ENCODE measurements around the gene CFAP77. TPM values are rescaled to one million over a fixed set of nuclear protein-coding genes. Genes with fewer than 3 reads are reported as not detected.

Gene CFAP77
- total RNA-seq, 1 experiment from 2014 or later, result not detected

DNA sequence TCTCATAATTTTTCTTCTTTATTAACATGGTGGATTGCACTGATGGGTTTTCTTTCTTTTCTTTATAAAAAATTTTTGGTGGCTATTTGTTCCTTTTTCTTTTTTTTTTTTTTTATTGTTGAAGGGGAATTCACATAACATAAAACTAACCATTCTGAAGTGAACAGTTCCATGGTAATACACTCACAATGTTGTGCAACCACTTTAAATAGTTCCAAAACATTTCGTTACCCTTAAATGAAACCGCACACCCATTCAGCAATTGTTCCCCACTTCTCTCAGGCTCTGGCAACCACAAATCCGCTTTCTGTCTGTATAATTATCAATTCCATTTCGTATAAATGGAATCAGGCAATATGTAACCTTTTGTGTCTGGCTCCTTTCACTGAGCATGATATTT is 43.5 kb upstream of the CFAP77 start:
- DNase-seq (ENCODE audit: low spot score), result no peak
- ChIA-PET POLR2A (ENCODE audit: low non-redundant PET) (no interaction called here), CTCF (no interaction called here)
- TF ChIP-seq, protein P1, sequence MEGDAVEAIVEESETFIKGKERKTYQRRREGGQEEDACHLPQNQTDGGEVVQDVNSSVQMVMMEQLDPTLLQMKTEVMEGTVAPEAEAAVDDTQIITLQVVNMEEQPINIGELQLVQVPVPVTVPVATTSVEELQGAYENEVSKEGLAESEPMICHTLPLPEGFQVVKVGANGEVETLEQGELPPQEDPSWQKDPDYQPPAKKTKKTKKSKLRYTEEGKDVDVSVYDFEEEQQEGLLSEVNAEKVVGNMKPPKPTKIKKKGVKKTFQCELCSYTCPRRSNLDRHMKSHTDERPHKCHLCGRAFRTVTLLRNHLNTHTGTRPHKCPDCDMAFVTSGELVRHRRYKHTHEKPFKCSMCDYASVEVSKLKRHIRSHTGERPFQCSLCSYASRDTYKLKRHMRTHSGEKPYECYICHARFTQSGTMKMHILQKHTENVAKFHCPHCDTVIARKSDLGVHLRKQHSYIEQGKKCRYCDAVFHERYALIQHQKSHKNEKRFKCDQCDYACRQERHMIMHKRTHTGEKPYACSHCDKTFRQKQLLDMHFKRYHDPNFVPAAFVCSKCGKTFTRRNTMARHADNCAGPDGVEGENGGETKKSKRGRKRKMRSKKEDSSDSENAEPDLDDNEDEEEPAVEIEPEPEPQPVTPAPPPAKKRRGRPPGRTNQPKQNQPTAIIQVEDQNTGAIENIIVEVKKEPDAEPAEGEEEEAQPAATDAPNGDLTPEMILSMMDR (conservative IDR thresholded peaks at IDR 0.05; ENCODE audit: low read depth, low read length), result no peak
- TF ChIP-seq EZH2 (IDR thresholded peaks at IDR 0.05; ENCODE audit: borderline replicate concordance, low read depth, low read length, poor library complexity, severe bottlenecking), result no peak
- no peaks in the 10 kb centered on the region for H3K9me3 ChIP-seq (ENCODE audit: low read depth, low read length, poor library complexity, severe bottlenecking)
- intact Hi-C loops (cut with micrococcal nuclease; ENCODE audit: unreplicated experiment), result no loop called here
- H3K36me3 ChIP-seq (ENCODE audit: insufficient read depth, low read length, poor library complexity, severe bottlenecking), result no peaks in the 10 kb centered on the region
- no peak overlapping the region for H3K4me3 ChIP-seq (ENCODE audit: low read depth, low read length, poor library complexity, severe bottlenecking)
- no peak overlapping the region for H3K27ac ChIP-seq (ENCODE audit: low read depth, low read length, poor library complexity, severe bottlenecking)
- no TSS peak for BruUV-seq (replicated peaks)
- H3K4me1 ChIP-seq (ENCODE audit: insufficient read depth, low read length, poor library complexity, severe bottlenecking), result no peaks in the 10 kb centered on the region
- no peaks in the 10 kb centered on the region for H3K27me3 ChIP-seq (replicated peaks; ENCODE audit: insufficient read depth, low read depth, low read length, poor library complexity)

DNA sequence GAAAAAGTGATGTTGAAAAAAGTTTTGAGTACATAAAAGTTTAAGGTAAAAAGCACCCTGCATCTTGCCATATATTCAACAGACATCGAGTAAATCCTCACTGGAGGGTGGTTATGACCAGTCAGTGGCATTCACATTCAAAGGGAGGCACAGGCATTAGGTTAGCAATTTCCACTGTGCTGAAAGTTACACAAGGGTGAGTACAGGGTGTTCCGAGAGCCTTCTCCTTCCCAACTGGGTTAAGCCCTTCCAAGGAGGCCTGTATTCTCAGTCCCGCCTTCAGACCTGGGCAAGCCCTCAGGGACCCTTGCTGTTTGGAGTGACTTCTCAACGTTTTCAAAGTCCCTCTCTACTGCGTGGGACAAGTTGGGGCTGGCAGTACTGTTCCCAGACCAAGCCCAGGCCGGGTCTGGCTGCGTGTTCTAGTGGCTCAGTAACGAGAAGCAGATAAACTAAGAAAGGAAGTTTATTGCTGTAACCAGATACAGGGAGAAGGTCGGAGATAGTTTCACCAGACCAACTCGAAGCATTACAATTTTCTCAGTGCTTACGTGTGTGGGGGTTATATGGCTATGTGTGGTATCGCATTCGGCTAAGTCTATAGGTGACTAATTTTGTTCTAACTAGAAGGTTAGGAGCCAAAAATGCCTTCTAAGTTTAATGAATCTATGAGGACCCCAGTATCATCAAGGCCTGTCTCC is 42.2 kb upstream of the CFAP77 start:
- no TSS peak for BruUV-seq (replicated peaks)
- Histone ChIP-seq H3K27me3 (replicated peaks; ENCODE audit: insufficient read depth, low read depth, low read length, poor library complexity) (no peaks in the 10 kb centered on the region), H3K9me3 (ENCODE audit: low read depth, low read length, poor library complexity, severe bottlenecking) (no peaks in the 10 kb centered on the region), H3K27ac (ENCODE audit: low read depth, low read length, poor library complexity, severe bottlenecking) (no peak overlapping the region), H3K4me3 (ENCODE audit: low read depth, low read length, poor library complexity, severe bottlenecking) (no peak overlapping the region), H3K4me1 (ENCODE audit: insufficient read depth, low read length, poor library complexity, severe bottlenecking) (peaks cover 6% of the 10 kb centered on the region), H3K36me3 (ENCODE audit: insufficient read depth, low read length, poor library complexity, severe bottlenecking) (no peaks in the 10 kb centered on the region)
- no peak for DNase-seq (ENCODE audit: low spot score)
- TF ChIP-seq, protein P1 (conservative IDR thresholded peaks at IDR 0.05; ENCODE audit: low read depth, low read length), result no peak
- no peak for TF ChIP-seq EZH2 (IDR thresholded peaks at IDR 0.05; ENCODE audit: borderline replicate concordance, low read depth, low read length, poor library complexity, severe bottlenecking)
- intact Hi-C loops (cut with micrococcal nuclease; ENCODE audit: unreplicated experiment), result no loop called here
- ChIA-PET POLR2A (ENCODE audit: low non-redundant PET) (no interaction called here), CTCF (no interaction called here)

GRCh38 chr9:132369421-132369820 is 40.6 kb upstream of the CFAP77 start:
- TF ChIP-seq, protein P1 (conservative IDR thresholded peaks at IDR 0.05; ENCODE audit: low read depth, low read length), result no peak
- no peak for TF ChIP-seq EZH2 (IDR thresholded peaks at IDR 0.05; ENCODE audit: borderline replicate concordance, low read depth, low read length, poor library complexity, severe bottlenecking)
- CTCF ChIA-PET, result no interaction called here
- POLR2A ChIA-PET (ENCODE audit: low non-redundant PET), result no interaction called here
- no peak overlapping the region for H3K27ac ChIP-seq (ENCODE audit: low read depth, low read length, poor library complexity, severe bottlenecking)
- intact Hi-C loops (cut with micrococcal nuclease; ENCODE audit: unreplicated experiment), result no loop called here
- no peaks in the 10 kb centered on the region for H3K36me3 ChIP-seq (ENCODE audit: insufficient read depth, low read length, poor library complexity, severe bottlenecking)
- BruUV-seq (replicated peaks), result no TSS peak
- no peak for DNase-seq (ENCODE audit: low spot score)
- H3K9me3 ChIP-seq (ENCODE audit: low read depth, low read length, poor library complexity, severe bottlenecking), result no peaks in the 10 kb centered on the region
- H3K27me3 ChIP-seq (replicated peaks; ENCODE audit: insufficient read depth, low read depth, low read length, poor library complexity), result no peaks in the 10 kb centered on the region
- peaks cover 7% of the 10 kb centered on the region for H3K4me1 ChIP-seq (ENCODE audit: insufficient read depth, low read length, poor library complexity, severe bottlenecking)
- H3K4me3 ChIP-seq (ENCODE audit: low read depth, low read length, poor library complexity, severe bottlenecking), result no peak overlapping the region

Data from A673 (cell line).